ENCODE data around the gene PEX11A.

The PEX11A gene

DNA sequence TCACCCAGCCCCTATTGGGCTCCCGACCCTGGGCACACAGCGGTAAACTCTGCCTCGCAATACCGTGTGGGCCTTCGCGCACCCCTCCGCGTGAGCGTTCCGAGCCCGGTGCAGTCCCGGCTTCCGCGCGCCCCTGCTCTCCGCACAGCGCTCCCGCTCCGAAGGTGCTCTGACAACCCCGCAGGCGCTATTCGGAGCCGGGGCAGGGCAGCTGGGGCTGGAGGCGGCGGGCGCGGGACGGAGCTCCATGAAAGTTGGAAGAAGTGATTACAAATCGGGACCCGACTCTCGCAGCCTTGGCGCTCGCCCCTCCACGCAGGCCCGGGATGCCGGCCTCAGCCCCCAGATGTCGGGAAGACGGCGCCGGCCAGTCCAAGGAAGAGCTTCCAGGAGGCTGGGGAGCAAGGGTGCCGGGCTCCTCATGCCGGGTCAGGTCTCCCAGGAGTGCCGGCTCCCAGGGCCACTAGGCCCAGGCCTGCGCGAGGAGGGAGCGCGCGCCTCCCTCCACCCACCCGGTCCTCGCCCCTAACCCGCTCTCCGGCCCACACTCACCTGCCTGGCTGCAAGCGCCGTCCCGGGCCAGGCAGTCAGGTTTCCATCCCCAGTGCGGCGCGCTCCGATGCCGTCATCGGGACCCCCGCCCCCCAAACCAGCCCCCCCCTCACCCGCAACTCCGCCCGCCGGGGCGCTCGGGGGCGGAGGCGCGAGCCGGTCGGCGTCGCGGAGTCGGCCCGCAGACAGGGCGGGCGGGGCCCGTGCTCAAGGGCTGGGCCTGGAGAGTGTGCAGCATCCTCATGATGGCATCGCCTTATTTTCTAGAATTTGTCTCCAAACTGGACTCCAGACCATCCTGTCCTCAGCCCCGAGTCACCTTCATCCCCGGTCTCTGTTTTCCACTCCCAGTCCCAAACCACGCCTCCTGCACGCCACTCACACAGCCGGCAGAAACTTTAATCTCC is 35.4 kb downstream of the PEX11A start, which contains the start of gene KIF7:
Gene KIF7, minus strand, starts transcription at position 621 of the 959 bp plus-strand sequence. CDS start 2,537 bp downstream, outside the sequence.
- DNase-seq, result no peak

DNA sequence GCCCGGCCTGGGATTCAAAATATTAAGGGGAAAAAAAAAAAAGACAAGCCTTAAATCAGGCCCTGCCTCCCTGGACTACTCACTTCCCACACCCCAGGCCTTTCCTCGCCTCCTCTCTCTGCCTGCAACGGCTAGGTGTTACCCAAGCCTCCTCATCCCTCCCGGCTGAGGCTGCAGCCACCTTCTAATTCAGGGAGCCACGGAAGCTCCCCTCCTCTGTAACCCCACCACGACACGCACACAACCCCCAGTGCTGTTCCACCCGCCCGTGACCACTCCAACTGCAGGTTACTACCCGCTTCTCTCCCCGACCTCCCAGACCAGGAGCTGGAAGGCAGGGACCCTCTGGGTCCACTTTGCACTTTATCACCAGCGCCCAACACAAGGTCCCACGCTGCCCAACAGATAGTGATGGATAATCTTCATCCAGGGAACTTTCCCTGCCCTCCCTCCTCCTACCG is 36.2 kb downstream of the PEX11A start:
- no peak for DNase-seq

DNA sequence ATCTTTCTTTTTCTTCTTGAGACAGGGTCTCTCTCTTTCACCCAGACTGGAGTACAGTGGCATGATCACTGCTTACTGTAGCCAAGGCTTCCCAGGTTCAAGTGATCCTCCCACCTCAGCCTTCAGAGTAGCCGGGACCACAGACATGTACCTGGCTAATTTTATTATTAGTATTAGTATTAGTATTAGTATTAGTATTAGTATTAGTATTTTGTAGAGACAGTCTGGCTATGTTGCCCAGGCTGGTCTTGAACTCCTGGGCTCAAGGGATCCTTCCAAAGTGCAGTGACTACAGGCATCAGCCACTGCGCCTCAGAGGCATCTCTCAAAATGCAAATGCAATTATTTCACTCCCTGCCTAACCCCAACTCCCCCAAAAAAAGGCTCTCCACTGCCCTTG is 37.0 kb downstream of the PEX11A start:
- DNase-seq, result no peak

DNA sequence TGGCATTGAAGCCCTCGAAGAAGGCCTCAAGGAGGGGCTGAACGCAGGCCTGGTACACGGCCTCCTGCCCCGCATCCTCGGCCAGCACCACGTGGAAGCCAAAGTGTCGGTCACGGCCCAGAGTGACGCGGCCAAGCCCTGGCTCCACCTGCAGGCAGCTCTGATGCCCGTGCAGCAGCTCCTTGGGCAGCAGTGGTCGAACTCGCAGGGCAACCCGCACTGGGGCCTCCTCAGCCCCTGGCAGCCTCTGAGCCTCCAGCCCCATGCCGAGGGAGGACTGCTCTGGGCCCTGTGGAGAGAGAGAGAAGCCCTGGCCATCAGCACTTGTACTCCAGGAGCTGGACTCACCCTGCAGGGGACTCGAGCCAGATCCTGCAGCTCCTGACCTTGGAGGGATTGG is 37.9 kb downstream of the PEX11A start:
- DNase-seq, result no peak

DNA sequence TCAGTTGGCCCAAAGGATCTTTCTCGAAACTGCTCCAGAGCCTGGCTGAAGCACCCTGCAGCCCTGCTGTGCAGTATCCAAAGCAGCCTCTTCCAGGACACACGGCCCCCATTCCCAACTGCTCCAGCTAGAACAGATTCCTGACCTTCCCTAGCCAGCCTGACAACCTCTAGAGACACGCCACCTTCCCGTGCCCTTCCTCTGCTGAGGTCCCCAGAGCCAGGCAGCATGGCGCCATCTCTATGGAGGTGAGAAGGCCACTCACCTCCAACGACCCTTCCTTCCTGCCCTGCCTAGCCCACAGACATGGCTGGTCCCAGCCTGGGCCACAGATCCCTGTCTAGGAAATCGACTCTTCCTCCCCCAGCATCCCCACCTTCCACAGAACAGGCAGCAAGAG is 38.4 kb downstream of the PEX11A start:
- DNase-seq, result no peak

DNA sequence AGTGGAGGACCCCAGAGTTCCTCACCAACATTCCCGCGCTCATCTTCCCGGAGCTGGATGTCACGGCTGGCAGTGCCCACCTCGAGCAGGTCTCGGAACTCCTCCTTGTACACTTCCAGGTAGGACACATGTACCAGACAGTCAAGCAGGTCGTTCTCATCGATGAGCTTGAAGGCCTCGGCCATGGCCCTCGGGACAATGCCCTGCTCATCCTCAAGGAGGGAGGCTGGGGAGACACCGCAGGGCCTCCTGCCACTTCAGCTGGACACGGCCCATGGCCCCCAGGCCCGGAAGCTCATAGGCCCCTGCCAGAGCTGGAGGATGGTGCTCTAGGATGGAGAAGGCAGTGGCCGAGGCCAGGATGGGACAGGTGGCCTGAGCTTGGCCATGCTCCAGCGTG is 40.8 kb downstream of the PEX11A start:
- no peak for DNase-seq

DNA sequence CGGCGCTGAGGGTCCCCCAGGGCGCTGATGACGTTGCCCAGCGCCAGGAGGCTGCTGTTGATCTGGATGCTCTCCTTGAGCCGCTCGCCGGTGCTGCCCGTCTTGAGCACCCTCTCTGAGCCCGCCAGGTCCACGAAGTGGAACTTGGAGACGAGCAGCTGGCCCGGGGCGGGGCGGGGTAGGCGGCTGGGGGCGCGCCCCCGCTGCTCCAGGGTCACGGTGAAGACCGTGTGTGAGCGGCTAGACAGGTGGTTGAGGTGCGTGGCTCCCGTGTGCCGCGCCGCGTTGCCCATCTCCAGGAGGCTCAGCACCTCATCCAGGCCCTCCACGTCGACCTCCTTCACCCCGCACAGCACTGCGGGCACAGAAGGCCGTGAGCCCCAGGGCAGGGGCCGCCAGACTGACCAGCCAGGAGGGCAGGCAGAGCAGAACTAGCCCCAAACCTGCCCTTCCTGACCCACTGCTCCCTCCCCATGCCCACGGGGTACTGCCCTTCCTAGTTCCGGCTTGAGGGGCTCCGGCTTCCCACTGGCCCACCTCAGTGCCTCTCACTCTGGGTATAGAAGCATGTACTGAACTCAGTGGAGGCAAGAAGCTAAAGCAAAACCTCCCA is 41.4 kb downstream of the PEX11A start:
- DNase-seq, result no peak

DNA sequence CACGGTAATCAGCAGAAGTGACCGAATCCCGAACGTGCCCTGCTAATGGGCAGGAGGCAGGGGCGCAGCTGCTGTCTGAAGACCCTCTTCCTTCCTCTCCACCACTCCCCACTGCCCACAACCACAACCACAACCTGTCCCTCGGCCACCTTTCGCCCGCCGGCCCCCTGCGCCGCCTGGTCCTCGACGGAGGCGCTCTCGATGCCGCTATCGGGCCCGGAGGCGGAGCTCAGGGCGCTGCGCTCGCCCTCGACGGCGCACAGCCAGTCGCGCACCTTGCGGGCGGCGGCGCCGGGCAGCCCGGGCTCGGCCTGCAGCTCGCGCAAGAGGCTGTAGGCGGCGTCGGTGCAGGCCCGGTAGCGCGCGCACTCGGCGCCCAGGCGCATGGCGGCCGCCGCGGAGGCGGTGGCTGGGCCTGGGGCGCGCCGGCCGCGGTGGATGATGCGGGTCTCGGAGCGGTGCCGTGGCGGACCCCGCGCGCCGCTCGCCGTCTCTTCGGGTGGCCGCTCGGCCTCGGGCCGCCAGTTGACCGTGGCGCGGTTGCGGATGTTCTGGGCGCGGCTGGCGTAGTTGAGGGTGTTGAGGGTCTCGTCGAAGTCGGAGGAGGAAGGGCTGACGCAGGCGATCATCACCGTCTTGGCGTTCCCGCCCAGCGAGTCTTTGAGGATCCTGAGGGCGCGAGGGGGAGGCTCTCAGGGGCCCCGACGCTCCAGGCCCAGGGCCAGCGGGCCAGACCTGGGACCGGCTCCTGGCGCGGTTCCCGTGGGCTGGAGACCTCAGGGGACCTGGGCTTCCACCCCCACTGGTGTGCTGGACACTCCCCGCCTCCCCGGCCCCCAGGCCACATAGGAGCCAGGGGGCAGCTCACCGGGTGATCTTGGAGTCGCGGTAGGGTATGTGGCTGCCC is 42.2 kb downstream of the PEX11A start:
- DNase-seq, result no peak

DNA sequence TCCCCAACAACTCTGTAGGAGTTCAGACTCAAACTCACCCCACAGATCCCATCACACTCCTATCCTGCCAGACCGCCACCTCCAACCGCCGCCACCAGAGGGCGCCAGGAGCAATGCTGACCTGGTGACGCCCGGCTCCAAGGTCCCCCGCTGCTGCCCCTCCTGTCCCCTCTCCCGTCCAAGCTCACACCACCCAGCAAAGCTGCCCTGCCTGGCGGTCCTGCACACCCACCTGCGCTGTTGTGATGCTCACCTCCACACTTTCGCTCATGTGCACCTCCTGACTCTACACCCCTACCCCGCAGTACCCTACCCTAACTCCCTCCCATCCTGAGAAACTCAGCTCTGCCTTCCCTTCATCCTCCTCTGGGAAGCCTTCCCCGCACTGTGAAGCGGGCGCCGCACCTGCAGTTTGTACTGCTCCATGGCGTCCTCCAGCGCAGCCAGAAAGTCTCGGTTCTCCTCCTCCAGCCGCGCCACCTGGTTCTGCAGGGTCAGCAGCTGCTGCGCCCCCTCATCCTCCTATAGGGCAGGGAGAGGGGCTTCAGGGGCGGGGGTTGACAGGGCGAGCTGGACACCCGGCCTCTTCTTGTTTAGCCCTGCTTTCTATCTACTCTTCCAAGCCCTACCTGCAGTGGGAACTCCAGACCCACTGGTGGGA is 43.2 kb downstream of the PEX11A start:
- no peak for DNase-seq

DNA sequence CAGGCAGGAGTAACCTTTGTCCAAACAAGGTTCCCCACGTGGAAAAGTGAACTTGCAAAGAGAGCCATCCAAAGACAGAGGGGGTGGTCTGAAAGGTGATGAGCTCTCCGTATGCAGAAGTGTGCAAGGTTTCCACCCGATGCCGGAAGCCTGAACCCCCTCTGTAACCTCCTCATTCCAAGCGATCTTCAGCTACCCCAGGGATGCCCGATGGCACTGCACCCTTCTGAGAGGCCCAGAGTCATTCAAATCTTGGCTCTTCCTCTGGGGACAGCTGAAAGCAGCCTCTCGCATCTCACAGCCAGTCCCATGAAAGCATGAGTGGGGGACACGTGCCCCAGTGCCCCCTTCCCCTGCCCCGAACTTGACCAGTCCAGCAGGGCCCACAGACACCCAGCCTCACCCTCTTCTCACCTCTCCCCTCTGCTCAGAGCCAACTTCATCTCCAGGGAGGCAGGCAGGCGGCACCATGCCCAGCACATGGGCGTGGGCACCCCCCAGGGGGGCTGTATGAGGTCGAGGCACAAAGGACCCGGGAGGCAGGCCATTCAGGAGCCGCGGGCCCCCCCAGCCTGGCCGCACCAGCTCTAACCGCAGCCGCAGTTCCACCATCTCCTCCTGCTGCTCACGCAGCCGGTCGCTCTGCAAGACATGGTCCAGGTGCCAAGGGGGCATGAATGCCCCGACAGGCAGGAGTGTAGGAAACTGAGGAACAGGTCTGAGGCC is 44.0 kb downstream of the PEX11A start:
- no peak for DNase-seq

DNA sequence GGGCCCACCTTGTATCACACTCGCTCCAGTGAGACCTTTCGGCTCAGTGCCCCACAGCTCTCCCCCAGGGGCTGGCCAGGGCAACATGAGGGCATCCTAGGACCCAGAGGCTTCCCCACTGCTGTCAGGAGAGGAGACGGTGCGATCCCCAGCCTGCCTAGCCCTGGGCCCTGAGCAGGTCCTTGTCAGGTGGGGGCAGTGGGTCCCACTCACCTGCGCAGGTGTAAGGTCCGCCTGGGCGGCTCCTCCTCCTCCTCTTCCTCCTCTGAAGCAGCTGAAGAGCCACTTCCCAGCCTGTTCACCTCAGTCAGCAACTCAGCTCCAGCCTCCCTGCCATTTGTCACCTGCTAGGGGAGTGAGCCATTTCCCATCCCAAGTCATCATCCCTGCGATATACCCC is 44.9 kb downstream of the PEX11A start:
- no peak for DNase-seq

DNA sequence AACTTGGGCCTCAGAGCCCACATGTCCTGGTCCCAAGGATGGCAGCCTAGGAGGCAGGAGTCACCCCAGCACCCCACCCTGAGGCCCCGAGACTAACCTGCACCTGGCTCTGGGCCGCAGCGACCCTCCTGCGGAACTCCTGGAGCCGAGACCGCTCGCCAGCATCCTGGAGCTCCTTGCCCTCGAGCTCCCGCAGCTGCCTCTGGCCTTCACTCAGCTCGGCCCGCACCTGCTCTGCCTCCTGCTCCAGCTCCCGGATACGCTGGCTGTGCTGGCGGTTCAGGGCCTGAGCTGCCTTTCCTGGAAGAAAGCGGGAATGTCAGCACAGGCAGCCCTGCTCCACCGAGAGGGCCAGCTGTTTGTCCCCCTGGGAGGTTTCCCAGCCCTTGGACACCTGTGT is 48.4 kb downstream of the PEX11A start:
- DNase-seq, result no peak

DNA sequence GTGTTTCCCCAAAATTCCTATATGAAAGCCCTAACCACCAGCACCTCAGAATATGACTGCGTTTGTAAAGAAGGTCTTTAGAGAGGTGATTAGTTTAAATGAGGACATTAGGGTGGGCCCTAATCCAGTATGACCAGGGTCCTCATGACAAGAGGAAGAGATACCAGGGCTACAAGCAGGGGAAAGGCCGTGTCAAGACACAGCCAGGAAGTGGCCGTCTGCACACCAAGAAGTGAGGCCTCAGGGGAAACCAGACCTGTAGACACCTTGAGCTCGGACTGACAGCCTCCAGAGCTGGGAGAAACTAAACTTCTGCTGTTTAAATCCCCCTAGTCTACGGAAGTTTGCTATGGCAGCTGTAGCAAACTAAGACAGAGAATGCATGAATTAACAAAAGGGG is 49.5 kb downstream of the PEX11A start:
- DNase-seq, result no peak

DNA sequence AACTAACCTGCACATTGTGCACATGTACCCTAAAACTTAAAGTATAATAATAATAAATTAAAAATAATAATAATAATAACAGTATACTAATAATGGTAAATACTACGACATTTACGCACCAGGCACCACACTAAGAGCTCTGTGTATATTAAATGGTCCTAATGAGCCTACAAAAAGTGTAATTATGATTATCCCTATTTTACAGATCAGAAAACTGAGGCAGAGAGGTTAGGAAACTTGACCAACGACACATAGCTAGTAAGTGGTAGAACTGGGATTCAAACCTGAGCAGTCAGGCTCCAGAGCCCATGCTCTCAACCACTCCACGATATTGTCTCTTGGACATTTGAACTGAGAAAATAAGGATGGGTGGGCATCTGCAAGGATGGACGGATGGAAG is 50.3 kb downstream of the PEX11A start:
- DNase-seq, result no peak

DNA sequence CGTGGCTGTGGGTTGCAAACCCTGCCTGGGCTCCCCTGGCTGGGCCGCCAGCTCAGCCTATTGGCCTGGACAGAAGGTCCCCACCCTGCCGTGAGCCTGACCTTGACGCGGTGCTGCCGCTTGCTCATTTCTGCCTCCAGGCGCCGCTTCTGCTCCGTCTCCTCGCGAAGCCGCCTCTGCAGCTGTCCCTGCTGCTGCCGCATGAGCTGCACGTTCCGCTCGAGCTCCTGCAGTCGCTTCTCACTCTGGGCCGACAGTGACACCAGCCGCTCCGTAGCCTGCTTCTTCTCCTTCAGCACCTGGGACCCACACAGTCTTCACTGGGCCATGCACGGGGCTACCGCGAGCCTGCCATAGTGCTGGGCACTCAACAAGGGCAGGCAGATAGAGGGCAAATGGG is 57.0 kb downstream of the PEX11A start:
- DNase-seq, result no peak

DNA sequence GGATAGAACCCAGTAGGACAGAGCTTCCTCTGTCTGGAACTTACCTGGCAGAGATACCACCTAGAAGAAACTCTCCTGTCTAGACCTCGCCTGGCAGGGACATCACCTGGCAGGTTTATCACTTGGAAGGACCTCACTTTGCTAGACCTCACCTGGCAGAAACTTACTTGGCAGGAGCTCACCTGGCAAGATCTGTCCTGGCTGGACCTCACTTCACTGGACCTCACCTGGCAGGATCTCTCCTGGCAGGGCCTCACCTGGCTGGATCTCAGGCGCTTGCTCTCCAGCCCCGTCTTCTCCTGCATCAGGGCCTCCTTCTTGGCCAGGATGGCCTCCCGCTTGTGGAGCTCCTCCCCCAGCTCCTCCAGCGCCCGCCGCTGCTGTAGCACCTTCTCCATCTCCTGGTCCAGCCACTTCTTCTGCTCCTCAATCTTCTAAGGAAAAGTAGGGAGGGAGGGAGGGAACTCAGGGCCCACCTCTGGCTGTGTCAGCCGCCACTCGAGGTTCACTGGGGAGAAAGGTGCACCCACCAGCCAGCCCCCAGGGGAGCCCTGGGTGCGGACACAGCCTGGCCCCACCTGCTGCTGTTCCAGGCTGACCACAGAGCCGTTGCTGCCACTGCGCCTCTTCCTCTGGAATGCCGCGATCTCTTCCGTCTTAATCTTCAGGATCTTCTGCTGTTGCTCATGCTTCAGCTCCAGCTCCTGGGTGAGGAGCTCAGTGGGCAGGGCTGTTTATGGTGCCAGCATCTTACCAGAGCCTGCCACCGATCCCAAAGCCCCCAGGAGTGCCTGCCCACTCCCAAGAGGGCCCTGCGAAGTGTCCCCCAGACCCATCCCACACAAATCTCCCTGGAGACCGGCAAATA is 57.8 kb downstream of the PEX11A start:
- DNase-seq, result no peak

DNA sequence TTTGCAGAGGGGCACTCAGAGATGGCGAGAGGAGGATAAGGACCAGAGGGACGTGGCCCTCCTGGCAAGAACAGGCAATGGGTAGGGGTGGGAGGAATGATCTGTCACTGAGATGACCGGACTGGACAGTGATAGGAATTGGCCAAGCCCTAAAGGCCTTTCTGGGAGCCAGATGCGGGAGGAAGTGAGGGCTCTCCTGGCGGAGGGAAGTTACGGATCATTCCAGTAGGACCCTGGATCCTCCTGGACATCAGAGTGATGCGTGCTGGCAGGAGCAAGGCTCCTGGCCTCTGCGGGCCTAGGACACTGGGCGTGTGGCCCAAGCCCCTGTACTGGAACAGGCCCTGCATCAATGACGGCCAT is 58.7 kb downstream of the PEX11A start:
- no peak for DNase-seq
